DOHH2 (cell line): ENCODE data around the gene ECD.

ENCODE experiments used
- H3F3A ChIP-seq: fragments of 200-600 bp; sonication (generic), shearing (Covaris generic); 2 replicates; pipeline ENCODE4 v1.6.0; 2016; ENCODE audit warnings: antibody characterized with exemption, mild to moderate bottlenecking; ENCODE audit not compliant: control insufficient read depth, insufficient read depth
- H3K27ac ChIP-seq: fragments of 200-600 bp; sonication (generic); 2 replicates; pipeline ENCODE4 v1.5.1; 2014; ENCODE audit warnings: low read depth, mild to moderate bottlenecking, low read length, moderate library complexity
- H3K27me3 ChIP-seq: fragments of 200-600 bp; sonication (generic); 2 replicates; pipeline ENCODE4 v1.6.1; 2014; ENCODE audit warnings: mild to moderate bottlenecking, low read length, mixed read lengths; ENCODE audit not compliant: control insufficient read depth
- H3K36me3 ChIP-seq: fragments of 200-600 bp; sonication (generic); 2 replicates; pipeline ENCODE4 v1.6.1; 2014; ENCODE audit warnings: mild to moderate bottlenecking, low read length, moderate library complexity, mixed read lengths; ENCODE audit not compliant: control insufficient read depth
- H3K4me1 ChIP-seq: fragments of 200-600 bp; sonication (generic); 2 replicates; pipeline ENCODE4 v1.6.1; 2014; ENCODE audit warnings: mild to moderate bottlenecking, low read length, mixed read lengths; ENCODE audit not compliant: control insufficient read depth
- H3K4me2 ChIP-seq: fragments of 200-600 bp; sonication (generic); 2 replicates; pipeline ENCODE4 v1.6.0; 2014; ENCODE audit warnings: mild to moderate bottlenecking, low read length, moderate library complexity
- H3K4me3 ChIP-seq: fragments of 200-600 bp; sonication (generic); 2 replicates; pipeline ENCODE4 v1.5.1; 2014; ENCODE audit warnings: mild to moderate bottlenecking, low read length, mixed read lengths
- H3K79me2 ChIP-seq: fragments of 200-600 bp; sonication (generic); 2 replicates; pipeline ENCODE4 v1.6.1; 2014; ENCODE audit warnings: mild to moderate bottlenecking, low read length, mixed read lengths; ENCODE audit not compliant: control insufficient read depth
- H3K9me2 ChIP-seq: fragments of 200-600 bp; sonication (generic); replicated peaks from 2 replicates; pipeline ENCODE4 v1.6.1; 2014; ENCODE audit warnings: mild to moderate bottlenecking, low read length, mixed read lengths; ENCODE audit not compliant: control insufficient read depth
- H3K9me3 ChIP-seq: fragments of 200-600 bp; sonication (generic); 2 replicates; pipeline ENCODE4 v1.6.1; 2014; ENCODE audit warnings: antibody characterized with exemption, low read length, mixed read lengths; ENCODE audit not compliant: control insufficient read depth, insufficient read depth
- H4K20me1 ChIP-seq: fragments of 200-600 bp; sonication (generic); 2 replicates; pipeline ENCODE4 v1.6.0; 2014; ENCODE audit warnings: low read depth, mild to moderate bottlenecking, antibody characterized with exemption, low read length, moderate library complexity; ENCODE audit not compliant: control insufficient read depth, insufficient read depth
- CTCF ChIP-seq: fragments of 200-600 bp; sonication (generic); IDR thresholded peaks from one replicate; pipeline ENCODE4 v1.5.1; 2014; ENCODE audit warnings: antibody characterized with exemption, mild to moderate bottlenecking, low read depth, low read length; ENCODE audit not compliant: poor library complexity, severe bottlenecking
- EZH2phosphoT487 ChIP-seq: fragments of 200-600 bp; sonication (generic); IDR thresholded peaks from 2 replicates; pipeline ENCODE4 v1.6.1; 2017; ENCODE audit warnings: borderline replicate concordance, mild to moderate bottlenecking, antibody characterized with exemption, low read length, moderate library complexity, mixed read lengths

Gene ECD

GRCh38 chr10:73167458-73167782 lies 388 bp downstream of the ECD start:
- peaks cover 20% of the 10 kb centered on the region for H3K4me1 ChIP-seq
- peak overlapping the region; percentile 98 for H3K4me3 ChIP-seq
- H3K9me2 ChIP-seq = no peaks in the 10 kb centered on the region
- H3K4me2 ChIP-seq = peak overlapping the region; percentile 67
- H3K27ac ChIP-seq = peak overlapping the region; percentile 52
- H3K36me3 ChIP-seq = peaks cover 28% of the 10 kb centered on the region
- peaks cover 65% of the 10 kb centered on the region for H3K79me2 ChIP-seq
- 0 out of 2 replicates have a peak, but pooled peaks cover 3% of the 10 kb centered on the region for H3F3A ChIP-seq
- TF ChIP-seq EZH2phosphoT487 = no peak
- TF ChIP-seq CTCF = no peak
- H3K27me3 ChIP-seq = no peaks in the 10 kb centered on the region
- no peaks in the 10 kb centered on the region for H4K20me1 ChIP-seq
- H3K9me3 ChIP-seq = no peaks in the 10 kb centered on the region

- Histone ChIP-seq H3K27me3 (no peaks in the 10 kb centered on the region), H3K4me3 (peak overlapping the region; percentile 98), H3K36me3 (peaks cover 32% of the 10 kb centered on the region), H3K9me3 (no peaks in the 10 kb centered on the region), H3K79me2 (peaks cover 69% of the 10 kb centered on the region), H3K4me1 (peaks cover 20% of the 10 kb centered on the region), H3K27ac (no peak overlapping the region), H3K4me2 (peak overlapping the region; percentile 67), H4K20me1 (no peaks in the 10 kb centered on the region), H3K9me2 (no peaks in the 10 kb centered on the region), H3F3A (0 out of 2 replicates have a peak, but pooled peaks cover 3% of the 10 kb centered on the region)
- TF ChIP-seq EZH2phosphoT487 (no peak), CTCF (no peak)
Measured at GRCh38 chr10:73166972-73167371, 836 bp downstream of the ECD start.

GRCh38 chr10:73163096-73163495 lies 4.7 kb downstream of the ECD start:
- Histone ChIP-seq H3K4me2 (no peak overlapping the region), H3K27ac (no peak overlapping the region), H3K79me2 (peaks cover 78% of the 10 kb centered on the region), H4K20me1 (0 out of 2 replicates have a peak, but pooled peaks cover 3% of the 10 kb centered on the region), H3K9me3 (no peaks in the 10 kb centered on the region), H3K4me1 (peaks cover 15% of the 10 kb centered on the region), H3F3A (peaks cover 2% of the 10 kb centered on the region; the same call in 1 of the 2 replicates), H3K27me3 (no peaks in the 10 kb centered on the region), H3K36me3 (peaks cover 48% of the 10 kb centered on the region), H3K4me3 (no peak overlapping the region), H3K9me2 (no peaks in the 10 kb centered on the region)
- TF ChIP-seq CTCF (no peak), EZH2phosphoT487 (no peak)
